Pulmonary artery endothelial cell (primary cell): Measurements from ENCODE around the gene NTRK3. TPM values are rescaled to one million over a fixed set of nuclear protein-coding genes. Genes with fewer than 3 reads are reported as not detected.
"Not testable (repeated sequence)": the region's sequence is repeated elsewhere in the genome, so short reads cannot be mapped to it uniquely, and the experiment has no call there.

Experiments
- DNase-seq: peaks from one replicate; pipeline ENCODE4 v3.0.0-alpha.2; 2011; ENCODE audit warnings: low read depth, low spot score
- total RNA-seq: library from RNA; depleted of rRNA; stranded (reverse); fragments of >200 nt; gene quantifications from 2 replicates; pipeline ENCODE4 v1.2.3, GENCODE V29; 2014

The NTRK3 gene
- total RNA-seq, 1 donor from 2014 or later = not detected

DNA sequence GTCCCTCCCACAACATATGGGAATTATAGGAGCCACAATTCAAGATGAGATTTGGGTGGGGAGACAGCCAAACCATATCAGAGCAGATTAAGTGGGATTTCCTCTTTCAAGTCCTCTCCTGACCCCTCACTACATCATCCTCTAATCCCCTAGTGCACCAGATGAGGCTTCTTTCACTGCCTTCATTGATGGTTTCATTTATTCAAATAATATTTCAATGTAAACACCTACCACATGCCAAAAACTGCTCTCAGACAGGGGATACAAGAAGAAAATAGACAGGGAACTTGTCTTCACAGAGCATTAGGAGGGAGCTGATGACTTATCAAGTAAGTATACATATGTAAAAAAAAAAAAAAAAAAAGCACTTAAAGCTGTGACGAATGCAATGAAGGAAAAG is 180.2 kb downstream of the NTRK3 start:
- no peak for DNase-seq

DNA sequence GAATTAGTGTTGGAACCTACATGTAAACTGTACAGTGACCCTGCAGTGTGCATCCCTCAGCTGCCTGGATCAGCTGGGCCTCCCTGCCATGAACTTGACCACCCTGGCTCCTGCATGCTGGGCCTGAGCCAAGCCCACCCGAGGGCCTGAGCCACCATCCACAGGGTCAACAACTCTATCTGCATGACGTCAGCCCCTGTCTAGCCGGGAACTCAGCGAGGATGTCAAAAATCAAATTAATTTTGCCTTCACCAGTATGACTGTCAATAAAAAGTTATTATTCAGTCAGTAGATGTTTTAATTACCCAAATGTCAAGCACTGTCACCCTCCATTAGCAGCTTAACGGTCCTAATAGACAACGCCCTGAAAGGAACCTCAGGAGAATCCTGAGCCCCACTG is 181.4 kb downstream of the NTRK3 start:
- no peak for DNase-seq

DNA sequence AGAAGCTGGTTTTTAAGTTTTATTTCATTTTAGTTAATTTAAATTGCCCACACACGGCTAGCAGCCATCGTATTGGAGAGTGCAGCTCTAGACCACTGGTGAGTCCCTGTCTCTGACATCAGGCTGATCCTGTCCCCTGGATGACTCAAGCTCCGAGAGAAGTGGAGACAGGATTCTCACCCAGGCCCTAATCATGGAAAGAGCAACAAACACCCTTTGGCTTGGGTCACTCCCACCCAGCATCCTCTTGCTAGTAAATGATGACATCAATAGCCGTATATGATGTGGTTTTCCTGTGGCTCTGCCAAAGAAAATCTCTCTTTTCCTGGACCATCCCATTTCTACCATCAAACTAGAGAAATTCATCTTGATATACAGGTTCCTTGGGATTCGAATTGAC is 182.2 kb downstream of the NTRK3 start:
- no peak for DNase-seq

DNA sequence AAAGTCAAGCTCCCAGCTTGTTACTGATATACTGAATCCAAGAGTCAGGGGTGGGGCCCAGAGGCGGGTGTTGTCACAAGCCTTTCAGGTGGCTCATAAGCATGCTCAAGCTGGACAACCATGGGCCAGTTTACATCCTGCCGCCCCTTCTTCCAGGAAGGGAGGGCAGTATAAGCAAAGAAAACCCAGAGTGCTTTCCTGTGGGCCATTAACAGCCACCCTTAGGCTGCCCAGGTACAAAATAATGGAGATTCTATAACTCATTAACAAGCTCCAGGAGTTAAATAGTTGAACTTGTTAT is 183.2 kb downstream of the NTRK3 start:
- no peak for DNase-seq

DNA sequence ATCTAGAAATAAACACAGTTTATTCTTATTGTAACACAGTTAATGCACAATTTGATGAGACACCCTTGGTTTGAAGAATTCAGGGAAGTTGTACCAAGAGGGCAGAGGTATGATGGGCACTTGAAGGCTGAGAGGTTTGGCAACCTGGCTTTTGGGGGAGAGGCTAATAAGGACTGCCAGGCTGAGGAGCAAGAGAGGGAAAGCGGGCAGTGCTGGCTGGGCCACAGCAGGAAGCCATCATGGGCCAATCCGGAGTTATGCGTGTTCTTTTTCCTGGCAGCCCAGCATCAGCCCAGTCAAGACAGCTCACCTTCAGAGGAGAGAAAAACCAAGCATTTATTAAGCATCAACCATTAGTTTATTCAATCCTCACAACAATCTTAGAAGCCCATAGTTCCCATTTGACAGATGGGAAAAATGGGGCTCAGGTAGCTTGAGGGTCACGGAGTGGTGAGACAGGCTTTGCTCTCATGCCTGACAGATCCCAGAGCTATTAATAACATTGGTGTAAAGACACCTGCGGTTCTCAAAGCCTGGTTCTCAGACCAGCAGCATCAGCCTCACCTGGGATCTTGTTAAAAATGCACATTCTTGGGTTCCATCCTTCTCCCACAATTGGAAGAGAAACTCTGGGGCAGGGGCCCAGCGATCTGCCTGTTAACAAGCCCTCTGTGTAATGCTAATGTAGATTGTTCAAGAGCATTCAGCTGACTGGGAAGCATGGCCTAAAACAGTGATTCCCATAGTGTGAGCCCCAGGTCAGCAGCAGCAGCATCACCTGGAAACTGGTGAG is 183.7 kb downstream of the NTRK3 start:
- DNase-seq = no peak

DNA sequence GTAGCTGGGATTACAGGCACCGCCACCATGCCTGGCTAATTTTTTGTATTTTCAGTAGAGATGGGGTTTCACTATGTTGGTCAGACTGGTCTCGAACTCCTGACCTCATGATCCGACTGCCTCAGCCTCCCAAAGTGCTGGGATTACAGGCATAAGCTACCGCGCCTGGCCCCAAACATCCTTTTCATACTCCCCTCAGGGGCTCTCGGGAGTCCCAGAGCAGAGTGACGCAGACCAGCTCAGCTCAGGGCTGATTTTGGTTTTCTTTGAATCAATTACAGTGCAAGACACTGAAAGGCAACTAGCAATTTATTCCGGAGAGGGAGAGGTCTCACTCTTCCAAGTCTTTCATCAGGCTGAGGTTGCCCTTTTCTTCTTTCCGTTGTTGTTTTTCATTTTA is 184.4 kb downstream of the NTRK3 start:
- DNase-seq = not testable (repeated sequence)

DNA sequence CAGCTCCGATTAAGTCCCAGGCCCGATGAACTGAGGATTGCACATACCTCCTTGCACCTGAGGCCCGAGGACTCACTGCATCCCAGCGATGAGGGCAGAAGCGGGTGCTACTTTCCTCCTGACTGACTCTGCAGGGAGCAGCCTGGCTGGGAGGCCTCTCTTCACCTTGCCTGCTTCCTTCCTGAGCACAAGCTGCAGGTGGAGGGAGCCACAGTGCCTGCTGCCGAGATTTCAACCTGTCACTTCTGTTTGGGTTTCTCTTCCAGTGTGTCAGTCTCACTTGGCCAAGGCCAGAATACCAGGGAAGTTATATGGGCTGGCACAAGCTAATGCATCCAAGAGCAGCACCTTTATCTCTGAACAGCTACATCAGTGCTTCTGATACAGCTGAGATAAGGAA is 185.4 kb downstream of the NTRK3 start:
- no peak for DNase-seq

DNA sequence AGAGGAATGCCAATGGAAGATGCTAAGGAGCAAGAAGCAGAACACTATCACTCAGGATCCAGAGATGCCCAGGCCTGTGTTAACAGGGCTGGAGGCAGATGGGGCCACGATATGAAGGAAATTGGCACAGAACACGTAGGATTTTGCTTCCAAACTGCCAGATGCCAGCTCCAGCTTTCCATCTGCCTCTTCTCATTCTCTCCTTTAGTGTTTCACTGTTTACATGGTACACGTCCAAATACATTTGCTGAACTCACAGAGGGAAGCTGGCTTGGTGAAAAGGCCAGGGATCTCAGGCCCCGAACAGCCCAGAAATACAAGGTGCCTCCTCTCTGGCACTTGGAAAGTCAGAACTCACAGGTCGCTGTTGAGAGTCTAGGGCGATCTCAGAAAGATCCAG is 187.0 kb downstream of the NTRK3 start:
- no peak for DNase-seq

DNA sequence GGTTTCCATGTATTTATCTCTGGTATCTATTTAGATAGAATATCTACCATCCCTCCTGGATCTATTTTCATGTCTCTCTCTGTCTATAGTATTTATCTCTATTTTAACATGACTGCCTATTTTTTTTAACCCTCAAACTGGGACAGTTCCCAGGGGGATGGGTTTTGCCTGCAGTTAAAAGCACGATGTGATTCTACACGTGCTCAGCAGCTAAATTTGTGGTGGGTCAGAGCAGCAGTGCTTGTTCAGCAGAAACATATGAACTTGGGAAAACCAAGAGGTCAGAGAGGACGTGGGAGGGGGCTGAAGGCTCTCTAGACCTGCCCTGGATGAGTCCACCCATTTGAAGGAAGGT is 189.2 kb downstream of the NTRK3 start:
- no peak for DNase-seq

DNA sequence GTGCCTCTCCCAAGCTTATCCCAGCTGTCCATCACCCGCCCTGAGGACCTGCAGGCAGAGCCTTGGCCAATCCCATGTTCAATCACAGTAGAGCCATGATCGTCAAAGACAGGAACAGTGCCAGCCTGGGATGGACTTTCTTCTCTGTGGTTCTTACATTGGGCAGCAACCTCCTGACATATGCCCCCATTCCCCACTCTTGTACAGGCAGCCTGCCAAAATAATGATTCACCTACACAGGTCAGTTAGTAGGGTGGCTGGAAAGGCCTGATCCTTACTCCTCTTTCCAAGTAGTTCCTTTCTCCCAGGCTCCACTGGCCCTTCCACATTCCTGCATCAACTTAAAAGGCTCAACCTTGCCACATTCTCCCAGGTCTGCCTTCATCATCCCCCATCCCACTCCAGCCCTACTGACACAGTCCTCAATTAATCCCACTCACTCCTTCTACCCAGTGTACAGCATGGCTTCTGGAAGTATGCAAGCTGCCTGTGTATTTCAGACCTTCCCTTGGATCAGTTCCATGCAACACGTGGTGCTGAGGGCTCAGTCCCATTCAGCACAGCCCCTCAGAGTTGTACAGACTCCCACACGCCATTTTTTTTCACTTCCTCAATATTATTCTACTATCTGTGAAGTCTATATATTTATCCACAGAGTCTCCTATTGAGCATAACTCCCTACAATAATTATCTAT is 189.8 kb downstream of the NTRK3 start:
- DNase-seq = no peak

DNA sequence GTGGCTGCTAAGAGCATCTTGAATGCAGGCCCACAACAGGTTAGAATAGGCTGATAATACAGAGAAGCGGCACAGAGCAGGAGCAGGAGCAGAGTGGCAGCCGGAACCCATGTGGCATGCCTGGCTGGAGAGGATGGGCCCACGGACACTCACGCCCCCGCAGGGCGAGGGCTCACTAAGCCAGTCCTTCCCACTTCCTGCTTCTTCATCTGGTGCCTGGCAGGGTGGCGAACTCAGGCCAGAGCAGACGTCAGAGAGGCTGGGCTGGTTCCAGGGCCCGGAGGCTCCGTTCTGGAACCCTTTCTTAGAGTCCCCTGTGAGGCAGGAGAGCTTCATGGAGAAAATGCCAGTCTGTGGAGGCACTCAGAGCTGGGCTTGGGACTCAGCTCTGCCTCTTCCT is 195.1 kb downstream of the NTRK3 start:
- DNase-seq = no peak

DNA sequence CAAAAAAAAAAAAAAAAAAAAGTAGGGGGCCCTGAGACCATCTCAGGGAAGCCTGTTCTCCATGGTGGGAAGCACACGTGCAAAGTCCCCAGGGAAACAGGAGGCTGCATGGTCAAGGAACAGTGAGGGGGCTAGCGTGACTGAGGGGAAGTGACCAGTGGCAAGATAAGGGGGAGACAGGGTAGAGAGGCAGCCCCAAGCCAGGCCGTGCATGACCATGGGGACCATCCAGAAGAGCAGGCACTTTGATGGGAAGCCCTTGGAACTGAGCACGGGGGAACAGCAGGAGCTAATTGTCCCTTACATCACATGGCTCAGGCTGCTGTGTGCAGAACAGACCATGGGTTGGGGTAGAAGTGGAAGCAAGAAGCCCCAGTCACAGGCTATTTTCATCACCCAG is 196.2 kb downstream of the NTRK3 start:
- DNase-seq = no peak

DNA sequence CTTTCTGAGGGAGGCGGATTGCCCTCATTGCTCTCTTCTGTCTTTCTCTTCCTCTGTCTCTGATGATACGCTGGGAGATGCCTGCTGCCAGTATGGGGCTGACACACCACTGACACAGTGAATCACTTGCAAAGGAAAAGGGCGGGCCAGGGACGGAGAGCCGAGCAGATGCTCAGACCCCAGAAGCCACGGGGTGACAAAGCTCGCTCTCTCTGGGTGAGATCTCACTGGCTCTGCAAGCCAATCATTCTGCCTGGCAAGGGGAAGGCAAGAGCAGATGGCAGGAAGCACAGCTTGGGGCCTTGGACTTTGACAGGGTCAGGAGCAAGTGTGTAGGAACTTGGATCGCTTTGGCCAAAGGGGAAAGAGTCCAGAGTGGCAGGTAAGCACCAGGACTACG is 198.7 kb downstream of the NTRK3 start:
- DNase-seq = no peak

DNA sequence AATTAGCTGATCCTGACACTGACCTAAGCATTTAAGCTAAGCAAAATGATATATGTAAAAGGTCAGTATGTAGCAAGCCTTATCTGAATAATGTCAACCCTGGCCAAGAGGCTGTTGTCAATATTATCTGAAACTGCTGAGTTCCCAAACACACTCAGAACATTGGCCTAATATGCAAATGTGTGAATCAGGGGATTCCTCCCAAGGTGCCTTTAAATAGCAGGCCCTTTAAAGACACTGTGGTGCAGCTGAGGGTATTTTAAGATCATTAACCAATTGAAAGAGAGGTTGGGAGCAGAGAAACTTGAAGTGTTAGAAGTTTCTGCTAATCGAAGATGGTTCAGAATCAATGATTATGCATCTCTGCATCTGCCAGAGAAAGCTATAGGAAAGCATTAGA is 207.0 kb downstream of the NTRK3 start:
- no peak for DNase-seq

DNA sequence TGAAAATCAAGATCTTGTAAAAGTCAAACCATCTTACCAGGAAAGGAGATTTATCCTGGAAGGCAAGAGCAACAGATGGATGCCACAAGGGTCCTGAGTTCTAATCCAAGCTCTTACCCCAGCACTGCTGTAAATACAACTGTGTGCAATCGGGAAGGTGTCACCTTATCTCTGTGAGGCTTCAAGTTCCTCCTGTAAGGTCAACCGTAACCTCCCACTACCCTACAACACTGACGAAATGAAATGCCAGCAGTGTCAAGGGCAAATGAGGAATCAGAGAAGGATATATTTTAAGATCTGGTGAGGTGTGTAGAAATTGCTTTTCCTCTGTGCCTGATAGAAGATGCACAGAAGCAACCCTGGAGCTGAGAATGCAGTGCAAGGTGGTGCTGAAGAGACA is 207.8 kb downstream of the NTRK3 start:
- no peak for DNase-seq

DNA sequence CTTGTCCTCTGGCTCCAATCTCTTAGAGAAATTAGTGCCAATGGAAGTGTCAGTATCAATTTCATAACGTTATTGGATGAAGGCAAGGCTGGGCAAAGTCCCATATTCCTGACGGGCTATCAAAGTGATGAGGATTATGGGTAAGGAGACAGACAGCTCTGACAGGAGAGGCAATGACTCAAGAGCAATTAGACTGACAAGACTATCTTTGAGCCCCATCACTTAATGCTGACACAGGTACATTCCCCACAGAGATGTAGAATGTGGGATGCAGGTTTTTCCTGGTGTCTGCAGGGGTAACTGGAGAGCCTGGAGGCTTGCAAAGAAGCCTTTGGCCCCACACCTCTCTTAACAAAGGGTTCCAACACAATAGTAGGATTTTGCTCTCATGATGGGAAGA is 208.3 kb downstream of the NTRK3 start:
- no peak for DNase-seq

DNA sequence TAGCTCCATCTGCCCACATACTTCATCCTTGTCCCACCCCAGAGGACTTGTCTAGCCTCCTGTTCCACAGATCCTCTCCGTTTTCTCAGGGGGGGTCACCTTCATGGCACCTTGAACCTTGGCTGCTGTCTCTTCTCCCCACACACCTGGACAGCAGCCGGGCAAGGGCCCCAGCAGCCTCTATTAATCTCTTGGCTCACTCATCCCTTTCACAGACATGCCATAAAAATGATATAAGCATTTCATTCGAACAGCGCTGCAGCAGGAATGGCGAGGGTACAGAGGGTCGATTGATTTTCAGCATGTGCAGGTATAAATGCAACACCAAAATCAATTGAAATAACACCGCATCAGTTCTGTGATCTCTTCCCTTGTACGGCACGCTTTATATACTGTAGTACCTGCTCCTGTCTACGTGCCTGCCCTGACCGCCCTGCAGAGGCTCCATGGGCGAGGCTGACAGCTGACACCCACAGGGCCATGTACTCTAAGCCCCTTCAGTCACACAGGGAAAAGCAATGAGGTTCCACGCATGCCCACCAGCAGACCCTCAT is 209.9 kb downstream of the NTRK3 start:
- no peak for DNase-seq

DNA sequence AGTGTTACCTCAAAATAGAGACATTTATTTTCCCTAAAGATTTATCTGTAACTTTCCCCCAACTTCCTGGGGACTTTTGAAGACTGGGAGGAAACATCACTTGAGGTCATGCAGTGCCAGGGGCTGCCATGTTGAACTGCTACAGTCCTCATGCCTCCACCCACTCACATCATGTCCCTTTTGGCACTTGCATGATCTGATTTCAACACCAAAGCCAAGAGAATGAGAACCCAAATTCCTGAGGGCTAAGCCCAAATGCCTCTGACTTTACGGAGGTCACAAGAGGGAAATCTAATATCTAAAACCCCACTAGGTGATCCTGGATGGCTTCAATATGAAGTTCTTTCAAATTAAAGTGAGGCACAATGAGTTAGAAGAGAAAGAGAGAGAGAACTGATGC is 213.1 kb downstream of the NTRK3 start:
- no peak for DNase-seq

DNA sequence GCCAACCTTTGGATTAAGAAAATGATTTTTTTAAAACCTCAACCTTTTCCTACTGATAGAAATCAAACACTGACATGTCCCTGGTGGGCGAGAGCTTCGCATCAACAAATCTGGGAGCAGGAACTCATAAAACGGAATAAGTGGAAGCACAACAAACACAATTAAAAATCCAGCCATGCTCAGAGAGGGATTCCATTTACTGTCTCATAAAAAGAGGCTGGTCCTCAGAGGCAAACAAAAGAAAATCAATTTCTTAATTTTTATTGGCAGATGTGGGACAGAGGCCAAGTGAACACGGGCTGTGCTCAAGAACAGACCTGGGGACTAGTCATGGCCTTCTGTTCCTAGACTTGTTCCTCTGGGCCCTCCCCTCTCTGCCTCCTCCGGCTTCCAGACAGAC is 214.5 kb downstream of the NTRK3 start:
- DNase-seq = no peak

DNA sequence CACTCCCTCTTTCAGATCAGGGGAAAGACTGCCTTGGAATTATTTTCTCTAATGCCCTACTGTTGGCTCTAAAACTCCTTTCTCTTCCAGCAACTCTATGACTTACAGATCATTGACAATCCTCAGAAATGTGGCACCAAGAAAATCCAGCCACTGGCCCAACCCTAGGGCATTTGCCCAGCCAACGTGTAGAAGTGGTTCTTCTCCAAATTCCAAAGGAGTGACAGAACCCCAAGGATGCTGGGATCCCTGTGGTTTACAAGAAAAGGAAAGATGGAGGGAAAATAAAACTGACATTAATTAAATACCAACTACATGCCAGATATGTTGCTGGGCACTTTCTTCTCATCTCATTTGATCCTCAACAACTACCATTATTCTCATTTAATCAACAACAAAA is 216.0 kb downstream of the NTRK3 start:
- DNase-seq = no peak

DNA sequence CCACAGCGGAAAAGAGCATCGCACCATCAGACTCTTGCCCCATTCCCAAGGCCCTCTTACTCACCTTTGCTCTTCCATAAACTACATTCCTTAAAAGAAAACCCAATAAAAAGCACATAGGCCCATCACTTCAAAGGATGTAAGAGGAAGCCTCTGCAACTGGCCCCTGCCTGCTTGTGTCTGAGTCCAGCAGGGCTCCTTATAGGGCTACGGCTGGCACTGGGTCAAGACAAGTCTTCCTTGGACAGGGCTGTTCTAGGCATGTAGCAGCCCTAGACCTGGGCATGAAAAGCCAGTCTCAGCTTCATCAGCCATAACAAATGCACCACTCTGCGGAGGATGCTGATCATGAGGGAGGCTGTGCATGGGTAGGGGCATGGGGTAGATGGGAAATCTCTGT is 218.3 kb downstream of the NTRK3 start:
- DNase-seq = no peak

DNA sequence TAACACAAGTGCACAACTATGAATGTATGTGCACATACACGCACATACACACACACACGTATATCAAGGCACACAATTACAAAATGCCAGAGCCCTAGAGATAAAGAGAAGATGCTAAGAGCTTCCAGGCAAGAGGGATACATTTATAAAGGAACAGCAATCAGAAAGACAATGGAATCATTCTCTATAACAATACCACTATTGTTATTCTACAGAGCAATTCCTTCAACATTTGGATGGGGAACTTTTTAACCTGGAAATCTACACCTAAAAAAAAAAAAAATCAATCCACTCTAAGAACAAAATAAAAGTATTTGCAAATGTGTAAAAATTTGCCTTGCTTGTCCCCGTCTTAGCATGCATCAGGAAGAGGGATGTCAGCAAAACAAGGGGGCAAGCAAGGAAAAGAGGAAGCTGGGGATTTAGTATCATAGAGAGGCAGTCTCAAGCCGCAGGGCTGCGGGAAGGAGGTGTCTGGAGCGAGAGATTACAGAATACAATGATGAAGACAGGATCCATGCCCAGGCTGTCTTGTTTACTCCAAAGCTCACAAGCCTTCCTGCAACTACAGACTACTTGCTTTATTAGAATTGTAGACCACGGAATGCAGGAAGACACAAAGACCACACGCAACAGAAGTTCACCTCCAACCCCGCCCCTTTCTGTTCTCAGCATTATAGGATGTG is 220.2 kb downstream of the NTRK3 start:
- DNase-seq = no peak

DNA sequence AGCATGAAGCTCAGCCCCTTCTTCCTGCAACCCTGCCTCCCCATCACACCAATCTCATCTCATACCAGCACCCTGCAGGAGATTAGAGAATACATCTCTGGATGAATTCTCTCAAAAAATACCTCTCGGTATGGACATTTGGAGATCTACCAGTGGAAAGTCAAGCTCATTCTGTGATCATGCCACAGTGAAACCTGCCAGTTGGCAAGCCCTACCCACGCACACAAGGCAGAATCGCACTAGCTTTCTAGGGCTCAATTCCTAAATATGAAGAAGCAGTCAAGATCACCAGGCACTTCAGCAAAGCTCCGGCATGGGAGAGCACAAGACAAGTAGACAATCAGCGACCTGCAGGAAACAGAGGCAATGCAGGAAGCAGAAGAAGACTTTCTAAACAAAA is 221.2 kb downstream of the NTRK3 start:
- DNase-seq = no peak
